Naive thymus-derived CD8-positive, alpha-beta T cell (primary cell): Measurements from ENCODE around the gene CSRP1. TPM values are rescaled to one million over a fixed set of nuclear protein-coding genes. Genes with fewer than 3 reads are reported as not detected.

ENCODE experiments used
- ATAC-seq, 2 donors: fragments of 150-1000 bp; cut with Tn5 transposase in 1 of 2; sonication (Bioruptor Pico), chemical (Tn5 transposase) in 1 of 2; 1 replicate in 1 of 2; 2 replicates in 1 of 2; pipeline ENCODE4 v1.10.0; 2021; ENCODE audit warnings: mild to moderate bottlenecking in 2 of 2, moderate library complexity in 2 of 2
- POLR2A ChIA-PET: fragments of 350-600 bp; sonication (Branson Sonifier 250); formaldehyde crosslinking; loops from one replicate; lab custom pipeline; 2021; ENCODE audit warnings: antibody characterized with exemption; lab: Charles Lee
- DNase-seq, 10 donors: peaks; one replicate each; pipeline versions ENCODE4 v3.0.0 to v3.0.0-alpha.2; 2020 to 2022
- H3K27ac Mint-ChIP-seq, 10 donors: one replicate each; pipeline ENCODE4 v1.8.0; 2020 to 2022; ENCODE audit warnings: mild to moderate bottlenecking in 10 of 10, mixed read lengths in 10 of 10, moderate library complexity in 4 of 10, inconsistent platforms in 1 of 10
- H3K27me3 Mint-ChIP-seq, 5 donors: one replicate each; pipeline ENCODE4 v1.8.0; 2021 to 2022; ENCODE audit warnings: mixed read lengths in 5 of 5
- H3K36me3 Mint-ChIP-seq, 3 donors: one replicate each; pipeline ENCODE4 v1.8.0; 2020 to 2022; ENCODE audit warnings: mixed read lengths in 3 of 3, mild to moderate bottlenecking in 2 of 3, inconsistent platforms in 1 of 3
- H3K4me1 Mint-ChIP-seq, 4 donors: one replicate each; pipeline ENCODE4 v1.8.0; 2021 to 2022; ENCODE audit warnings: mixed read lengths in 4 of 4
- H3K4me3 Mint-ChIP-seq, 10 donors: one replicate each; pipeline ENCODE4 v1.8.0; 2020 to 2022; ENCODE audit warnings: mild to moderate bottlenecking in 10 of 10, mixed read lengths in 10 of 10, moderate library complexity in 6 of 10, inconsistent platforms in 1 of 10
- H3K9me3 Mint-ChIP-seq, 9 donors: one replicate each; pipeline ENCODE4 v1.8.0; 2020 to 2022; ENCODE audit warnings: mixed read lengths in 9 of 9, mild to moderate bottlenecking in 3 of 9, inconsistent platforms in 1 of 9, moderate library complexity in 1 of 9
- polyA plus RNA-seq, 3 donors: library from polyadenylated mRNA; unstranded; fragments of 300-500 nt; fragmentation: Illumina TruSeq; gene quantifications; one replicate each; pipeline ENCODE4 v1.2.3, GENCODE V29; 2021
- total RNA-seq, 8 experiments: library from RNA in 2 of 8; stranded (reverse) in 2 of 8; gene quantifications; one replicate each; pipeline ENCODE4 v1.2.3 and lab custom pipeline; 2021 to 2026

CSRP1 gene
- total and polyA plus RNA-seq, 5 experiments from 2014 or later: 21.8 to 48.2 (median 43.3) TPM

DNA sequence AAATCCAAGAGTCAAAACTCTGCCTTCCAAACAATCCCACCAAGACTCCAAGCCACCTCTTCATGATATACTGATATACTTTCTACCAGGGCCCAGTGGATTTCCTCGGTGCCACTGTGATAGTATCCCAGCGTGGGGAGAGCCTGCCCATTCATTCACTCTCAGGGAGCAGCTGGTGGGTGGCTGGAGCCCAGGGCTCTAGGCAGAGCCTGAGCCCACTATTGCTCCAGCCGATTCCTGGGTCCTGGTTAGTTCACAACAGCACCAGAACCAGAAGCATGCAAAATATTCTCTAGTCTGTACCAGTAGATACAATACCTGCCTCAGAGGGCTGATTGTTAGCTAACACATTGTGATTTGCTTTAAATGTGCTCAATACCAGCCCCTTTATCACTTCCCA, 831 bp downstream of the CSRP1 start:
- peaks cover 22 to 60% (median 51%) of the 10 kb centered on the region in 4 donors for H3K4me1 Mint-ChIP-seq
- peak overlapping the region; percentile 87 to 95 (median 92) for H3K4me3 Mint-ChIP-seq
- peak overlapping the region; percentile 72 to 94 (median 92) for H3K27ac Mint-ChIP-seq
- no peak for DNase-seq
- H3K9me3 Mint-ChIP-seq: no peaks in the 10 kb centered on the region
- no peak for ATAC-seq
- H3K36me3 Mint-ChIP-seq: peaks cover 0 to 2% (median 0%) of the 10 kb centered on the region in 3 donors
- no peaks in the 10 kb centered on the region for H3K27me3 Mint-ChIP-seq
- POLR2A ChIA-PET: interaction anchor here (3.5 kb wide), 1 partner anchor 23 kb away, joined by 24 read pairs; no protein-coding TSS in a partner anchor

DNA sequence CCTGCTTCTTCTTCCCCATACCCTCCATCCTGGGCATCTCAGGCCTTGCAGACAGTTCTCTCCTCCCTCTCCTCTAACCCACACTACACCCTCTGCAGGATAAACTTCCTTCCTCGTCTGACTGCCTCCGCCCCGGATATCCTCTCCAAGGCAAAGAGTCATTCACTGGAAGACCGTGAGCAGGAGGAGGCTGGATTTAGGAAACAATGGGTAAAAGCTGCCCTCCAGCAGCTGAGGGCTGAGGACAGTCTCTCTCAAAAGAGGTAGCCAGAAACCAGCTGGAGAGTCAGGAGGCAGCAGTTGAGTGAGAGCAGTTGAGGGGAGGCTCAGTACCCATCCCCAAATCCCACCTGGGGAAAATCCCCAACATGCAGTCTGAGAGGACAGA, 1.4 kb downstream of the CSRP1 start:
- H3K36me3 Mint-ChIP-seq: peaks cover 0 to 2% (median 0%) of the 10 kb centered on the region in 3 donors
- no peaks in the 10 kb centered on the region for H3K9me3 Mint-ChIP-seq
- DNase-seq (no peak), ATAC-seq (no peak)
- H3K27ac Mint-ChIP-seq: peak overlapping the region in 8 of 10 donors; percentile 72 to 94 (median 91)
- no peaks in the 10 kb centered on the region for H3K27me3 Mint-ChIP-seq
- H3K4me1 Mint-ChIP-seq: peaks cover 22 to 60% (median 54%) of the 10 kb centered on the region in 4 donors
- POLR2A ChIA-PET: interaction anchor here (3.5 kb wide), 1 partner anchor 23 kb away, joined by 24 read pairs; no protein-coding TSS in a partner anchor
- peak overlapping the region; percentile 87 to 95 (median 92) for H3K4me3 Mint-ChIP-seq

DNA sequence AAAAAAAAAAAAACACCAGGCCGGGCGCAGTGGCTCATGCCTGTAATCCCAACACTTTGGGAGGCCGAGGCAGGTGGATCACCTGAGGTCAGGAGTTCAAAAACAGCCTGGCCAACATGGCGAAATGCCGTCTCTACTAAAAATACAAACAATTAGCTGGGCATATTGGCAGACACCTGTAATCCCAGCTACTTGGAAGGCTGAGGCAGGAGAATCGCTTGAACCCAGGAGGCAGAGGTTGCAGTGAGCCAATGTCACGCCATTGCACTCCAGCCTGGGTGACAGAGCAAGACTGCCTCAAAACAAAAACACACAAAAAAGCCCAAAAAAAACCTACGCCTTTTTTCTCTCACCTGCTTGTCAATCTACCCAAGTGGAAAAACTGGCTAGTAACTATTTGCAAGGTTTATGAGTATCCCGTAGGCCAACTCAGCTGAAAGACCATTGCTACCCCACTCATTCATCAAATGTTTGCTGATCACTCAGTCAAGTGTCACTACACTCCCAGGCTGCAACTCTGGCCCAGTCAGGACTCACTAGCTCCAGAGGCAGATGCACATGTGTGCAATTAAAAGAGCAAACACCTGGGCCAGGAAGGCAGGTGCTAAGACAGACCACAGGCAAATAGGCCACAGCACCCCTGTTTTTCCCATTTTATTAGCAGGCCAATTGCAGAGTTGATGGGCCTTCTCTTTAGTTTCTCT, 2.0 kb downstream of the CSRP1 start:
- H3K9me3 Mint-ChIP-seq: no peaks in the 10 kb centered on the region
- POLR2A ChIA-PET: interaction anchor here (3.5 kb wide), 1 partner anchor 22 kb away, joined by 24 read pairs; no protein-coding TSS in a partner anchor
- H3K36me3 Mint-ChIP-seq: peaks cover 0 to 2% (median 0%) of the 10 kb centered on the region in 3 donors
- ATAC-seq (no peak), DNase-seq (no peak)
- no peaks in the 10 kb centered on the region for H3K27me3 Mint-ChIP-seq
- peak overlapping the region; percentile 87 to 95 (median 92) for H3K4me3 Mint-ChIP-seq
- peak overlapping the region in 5 of 10 donors; percentile 4 to 93 (median 90) for H3K27ac Mint-ChIP-seq
- peaks cover 20 to 58% (median 54%) of the 10 kb centered on the region in 4 donors for H3K4me1 Mint-ChIP-seq

DNA sequence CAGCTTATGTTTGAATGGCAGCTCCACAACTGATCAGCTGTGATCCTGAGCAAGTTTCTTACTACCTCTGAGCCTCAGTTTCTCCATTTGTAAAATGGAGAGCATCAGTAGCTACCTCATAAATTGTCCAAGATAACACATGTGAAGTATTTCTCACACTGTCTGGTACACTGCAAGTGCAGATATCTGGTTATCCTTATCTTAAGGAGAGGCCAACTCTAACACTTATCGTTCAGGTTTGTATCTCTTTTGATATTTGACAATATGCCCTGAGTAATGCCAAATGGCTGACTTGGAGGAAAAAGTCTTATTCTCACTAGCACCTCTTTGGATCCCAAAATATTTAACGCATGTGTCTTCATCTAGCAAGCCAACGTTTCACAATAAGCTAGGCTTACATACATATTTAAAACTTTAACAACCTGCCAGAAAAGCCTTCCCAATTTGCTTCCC, 2.7 kb downstream of the CSRP1 start:
- no peak for DNase-seq
- H3K9me3 Mint-ChIP-seq: no peaks in the 10 kb centered on the region
- no peaks in the 10 kb centered on the region for H3K27me3 Mint-ChIP-seq
- H3K27ac Mint-ChIP-seq: no peak overlapping the region
- H3K36me3 Mint-ChIP-seq: no peaks in the 10 kb centered on the region
- POLR2A ChIA-PET: interaction anchor here (1.3 kb wide), 1 partner anchor 9 kb away, joined by 4 read pairs; no protein-coding TSS in a partner anchor
- peaks cover 17 to 54% (median 49%) of the 10 kb centered on the region in 4 donors for H3K4me1 Mint-ChIP-seq
- H3K4me3 Mint-ChIP-seq: no peak overlapping the region
- no peak for ATAC-seq

DNA sequence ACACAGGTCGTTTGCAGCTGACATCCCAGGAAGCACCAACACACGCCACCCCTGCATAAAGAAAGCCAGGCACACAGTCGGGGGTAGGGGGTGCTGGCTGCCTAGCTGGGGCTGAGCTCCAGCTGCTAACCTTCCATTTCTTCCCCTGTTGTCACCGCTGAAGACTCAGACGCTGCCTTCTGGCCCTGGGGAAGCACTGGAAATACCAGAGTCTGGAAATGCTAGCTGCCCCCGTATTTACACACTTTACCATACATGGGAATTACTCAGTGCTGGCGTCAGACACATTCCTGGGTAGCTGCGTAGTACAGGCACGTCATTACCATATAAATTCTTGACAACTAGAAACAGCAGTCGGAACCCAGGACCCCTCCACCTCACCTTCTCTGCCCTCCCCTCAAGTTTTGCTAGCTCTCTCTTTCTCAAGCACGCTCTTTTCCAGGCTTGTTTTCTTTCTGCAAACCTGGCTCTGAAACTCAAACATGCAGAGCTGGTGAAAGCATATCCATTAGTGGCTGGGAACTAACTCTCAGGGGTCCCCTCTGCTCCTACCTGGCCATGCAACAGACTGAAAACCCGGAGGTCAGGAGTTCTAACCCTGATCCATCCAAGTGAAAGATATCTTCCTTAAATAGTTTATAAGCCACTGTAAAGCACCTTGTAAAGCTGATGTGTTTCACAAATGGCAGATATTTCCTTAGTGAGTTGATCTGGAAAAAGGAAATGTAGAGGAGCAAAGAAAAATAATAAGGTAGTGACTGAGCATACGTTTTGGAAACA, 3.3 kb downstream of the CSRP1 start:
- Mint-ChIP-seq H3K27ac (no peak overlapping the region), H3K4me1 (peaks cover 17 to 49% (median 43%) of the 10 kb centered on the region in 4 donors), H3K9me3 (no peaks in the 10 kb centered on the region), H3K4me3 (no peak overlapping the region), H3K27me3 (no peaks in the 10 kb centered on the region), H3K36me3 (no peaks in the 10 kb centered on the region)
- ATAC-seq (no peak), DNase-seq (no peak)
- POLR2A ChIA-PET: interaction anchor here (1.3 kb wide), 1 partner anchor 10 kb away, joined by 4 read pairs; no protein-coding TSS in a partner anchor

DNA sequence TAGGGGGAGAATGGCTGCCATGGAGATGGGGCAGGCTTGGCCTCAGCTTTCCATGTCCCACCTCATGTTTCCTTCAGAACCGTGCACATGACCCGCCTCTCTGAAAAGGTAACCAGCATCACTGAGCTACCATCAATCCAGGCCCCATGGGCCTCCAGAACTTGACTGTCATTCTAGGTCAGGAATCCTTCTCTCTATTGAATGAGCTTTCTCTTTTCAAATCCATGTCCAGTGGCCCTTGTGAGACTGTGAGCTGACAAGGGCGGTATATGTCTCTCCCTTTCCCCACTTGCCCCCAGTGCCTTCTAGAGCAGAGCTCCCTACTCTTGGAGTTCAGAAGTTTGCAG, 4.4 kb downstream of the CSRP1 start:
- Mint-ChIP-seq H3K4me1 (peaks cover 20 to 44% (median 38%) of the 10 kb centered on the region in 4 donors), H3K27ac (no peak overlapping the region), H3K36me3 (peaks cover 0 to 3% (median 0%) of the 10 kb centered on the region in 3 donors), H3K27me3 (no peaks in the 10 kb centered on the region), H3K9me3 (no peaks in the 10 kb centered on the region), H3K4me3 (no peak overlapping the region)
- POLR2A ChIA-PET: interaction anchor here (1.1 kb wide), 1 partner anchor 13 kb away, joined by 4 read pairs; no protein-coding TSS in a partner anchor
- DNase-seq (no peak), ATAC-seq (no peak)

DNA sequence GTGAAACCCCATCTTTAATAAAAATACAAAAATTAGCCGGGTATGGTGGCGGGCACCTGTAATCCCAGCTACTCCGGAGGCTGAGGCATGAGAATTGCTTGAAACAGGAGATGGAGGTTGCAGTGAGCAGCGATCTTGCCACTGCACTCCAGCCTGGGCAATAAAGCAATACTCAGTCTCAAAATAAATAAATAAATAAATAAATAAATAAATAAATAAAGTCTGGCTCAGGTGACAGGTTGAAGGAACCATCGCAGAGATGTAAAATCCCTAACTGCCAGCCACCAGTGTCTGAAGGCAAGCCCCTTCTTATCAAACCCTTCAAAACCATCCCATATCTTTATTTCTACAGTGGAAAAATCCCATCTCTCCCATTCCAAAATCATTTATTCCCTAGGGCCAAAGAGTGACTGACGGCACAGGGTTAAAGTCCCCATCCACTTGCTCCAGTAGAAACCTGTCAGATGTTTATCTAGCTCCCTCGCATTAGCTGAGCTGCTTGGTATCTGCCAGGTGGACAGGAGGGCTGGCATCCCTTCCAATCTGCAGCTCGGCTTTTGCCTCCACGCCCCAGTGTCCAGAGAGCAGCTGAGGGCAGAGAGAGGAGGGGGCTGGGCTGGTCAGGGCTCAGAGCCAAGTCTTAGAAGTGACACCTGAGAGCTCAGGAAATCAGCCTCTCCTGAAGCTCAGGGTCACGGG, 5.0 kb downstream of the CSRP1 start:
- ATAC-seq (no peak), DNase-seq (no peak)
- Mint-ChIP-seq H3K27ac (peak overlapping the region in 1 of 10 donors; percentile 10), H3K36me3 (peaks cover 0 to 3% (median 0%) of the 10 kb centered on the region in 3 donors), H3K27me3 (no peaks in the 10 kb centered on the region), H3K9me3 (no peaks in the 10 kb centered on the region), H3K4me1 (peaks cover 20 to 41% (median 35%) of the 10 kb centered on the region in 4 donors), H3K4me3 (peak overlapping the region in 1 of 10 donors; percentile 18)
- POLR2A ChIA-PET: interaction anchor here (1.1 kb wide), 1 partner anchor 13 kb away, joined by 4 read pairs; no protein-coding TSS in a partner anchor

DNA sequence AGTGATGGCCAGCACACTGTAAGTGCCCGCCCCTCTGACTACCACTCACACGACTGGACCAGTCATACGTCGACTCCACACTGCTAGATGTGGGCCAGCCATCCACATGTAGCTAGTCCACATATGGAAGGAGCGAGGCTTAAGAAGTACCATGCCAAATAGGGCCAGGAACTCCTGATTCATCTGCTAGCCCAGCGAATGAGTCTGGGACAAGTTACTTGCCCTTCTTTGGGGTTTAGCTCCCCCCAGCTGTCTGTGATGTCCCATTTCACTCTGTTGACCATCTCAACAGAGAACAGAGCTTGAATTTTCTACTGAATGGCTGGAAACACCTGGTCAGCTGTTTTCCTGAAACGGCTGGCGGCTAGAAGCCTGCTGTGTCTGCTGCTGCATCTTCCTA, 5.8 kb downstream of the CSRP1 start:
- POLR2A ChIA-PET: interaction anchor here (1.9 kb wide), 1 partner anchor 15 kb away, joined by 4 read pairs; no protein-coding TSS in a partner anchor
- peaks cover 20 to 38% (median 31%) of the 10 kb centered on the region in 4 donors for H3K4me1 Mint-ChIP-seq
- DNase-seq: no peak
- H3K36me3 Mint-ChIP-seq: peaks cover 0 to 6% (median 3%) of the 10 kb centered on the region in 3 donors
- H3K27ac Mint-ChIP-seq: peak overlapping the region in 1 of 10 donors; percentile 13
- H3K9me3 Mint-ChIP-seq: no peaks in the 10 kb centered on the region
- no peaks in the 10 kb centered on the region for H3K27me3 Mint-ChIP-seq
- no peak for ATAC-seq
- no peak overlapping the region for H3K4me3 Mint-ChIP-seq

DNA sequence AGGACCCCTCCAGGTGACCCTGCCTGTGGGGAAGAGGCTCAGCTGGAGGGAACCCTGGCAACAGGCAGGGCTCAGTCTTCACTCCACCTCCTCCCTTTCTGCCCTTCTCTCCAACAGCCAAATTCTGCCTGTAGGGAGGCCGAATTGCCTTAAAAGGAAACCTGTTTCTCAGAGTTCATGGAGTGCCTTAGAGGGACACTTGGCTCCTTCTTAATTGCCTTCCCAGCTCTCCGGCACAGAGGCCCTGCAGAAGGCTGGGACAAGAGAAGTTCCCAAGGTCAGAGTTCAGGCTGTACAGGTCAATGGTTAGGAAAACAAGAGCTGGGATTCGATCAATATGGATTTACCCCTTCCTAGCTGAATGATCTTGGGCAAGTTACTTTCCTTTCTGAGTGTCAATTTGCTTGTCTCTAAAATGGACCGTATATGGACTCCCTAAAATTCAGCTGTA, 6.2 kb downstream of the CSRP1 start:
- POLR2A ChIA-PET: interaction anchor here (1.9 kb wide), 1 partner anchor 14 kb away, joined by 4 read pairs; no protein-coding TSS in a partner anchor
- Mint-ChIP-seq H3K4me1 (peaks cover 20 to 33% (median 26%) of the 10 kb centered on the region in 4 donors), H3K9me3 (no peaks in the 10 kb centered on the region), H3K27me3 (no peaks in the 10 kb centered on the region), H3K4me3 (no peak overlapping the region), H3K36me3 (peaks cover 0 to 10% (median 3%) of the 10 kb centered on the region in 3 donors), H3K27ac (no peak overlapping the region)
- ATAC-seq (no peak), DNase-seq (no peak)

DNA sequence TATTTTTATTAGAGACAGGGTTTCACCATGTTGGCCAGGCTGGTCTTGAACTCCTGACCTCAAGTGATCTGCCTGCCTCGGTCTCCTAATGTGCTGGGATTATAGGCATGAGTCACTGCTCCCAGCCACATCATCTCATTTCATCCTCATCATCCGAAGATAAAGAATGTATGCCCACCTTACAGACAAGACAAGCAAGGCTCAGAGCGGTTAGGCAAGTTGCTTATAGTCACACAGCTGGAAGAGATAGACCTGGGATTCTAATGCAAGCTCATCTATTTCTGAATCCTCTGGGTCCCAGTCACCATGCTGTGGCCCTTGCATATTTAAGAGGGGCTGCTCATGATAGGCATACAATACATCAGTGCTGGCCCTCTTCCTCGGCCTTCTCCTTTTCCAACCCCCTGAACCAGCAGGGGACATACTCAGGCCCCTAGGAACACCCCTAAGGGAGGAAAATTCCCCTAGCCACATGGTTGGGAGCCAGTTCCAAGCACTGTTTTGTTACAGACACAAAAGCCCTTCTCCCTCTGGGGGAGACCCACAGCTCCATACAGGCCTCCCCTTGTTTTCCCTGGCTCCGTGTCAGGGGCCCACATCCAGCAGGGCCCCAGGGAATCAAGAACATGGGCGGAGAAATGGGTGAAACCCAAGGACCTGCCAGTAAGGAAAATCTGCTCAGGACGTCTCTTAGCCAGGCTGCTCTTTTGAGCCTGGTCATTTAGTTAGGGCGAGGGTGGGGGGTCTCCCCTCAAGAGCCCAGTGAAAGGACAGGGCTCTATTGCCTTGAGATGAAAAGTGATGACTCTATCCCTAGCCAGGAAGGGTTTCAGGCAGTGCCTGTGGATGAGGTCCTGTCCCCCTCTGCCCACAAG, 6.9 kb downstream of the CSRP1 start:
- POLR2A ChIA-PET: interaction anchor here (1.9 kb wide), 1 partner anchor 14 kb away, joined by 4 read pairs; no protein-coding TSS in a partner anchor
- H3K4me1 Mint-ChIP-seq: peaks cover 13 to 27% (median 20%) of the 10 kb centered on the region in 4 donors

DNA sequence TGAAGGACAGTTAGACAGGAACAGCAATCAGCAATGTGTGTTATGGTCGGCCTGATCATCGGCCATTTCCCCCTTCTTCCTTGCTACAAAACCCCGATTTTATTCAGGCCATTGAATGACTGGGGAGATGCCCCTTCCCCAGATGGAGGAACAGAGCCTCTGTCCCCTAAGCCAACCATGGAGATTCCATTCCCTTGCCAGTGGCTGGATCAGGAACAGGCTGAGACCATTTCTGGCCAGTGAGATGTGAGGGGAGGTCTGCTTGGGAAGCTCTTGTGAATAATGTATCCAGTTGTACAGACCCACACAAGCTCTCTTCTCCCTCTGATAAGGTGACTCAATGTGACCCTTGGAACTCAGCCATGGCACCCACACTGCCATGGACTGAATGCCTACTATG, 7.7 kb downstream of the CSRP1 start:
- Mint-ChIP-seq H3K27ac (peak overlapping the region in 1 of 10 donors; percentile 11), H3K9me3 (no peaks in the 10 kb centered on the region), H3K27me3 (no peaks in the 10 kb centered on the region), H3K36me3 (peaks cover 0 to 25% (median 15%) of the 10 kb centered on the region in 3 donors), H3K4me1 (peaks cover 8 to 26% (median 17%) of the 10 kb centered on the region in 4 donors), H3K4me3 (no peak overlapping the region)
- ATAC-seq (no peak), DNase-seq (no peak)
- POLR2A ChIA-PET: interaction anchor here (1.9 kb wide), 1 partner anchor 13 kb away, joined by 4 read pairs; no protein-coding TSS in a partner anchor

More for the DNA sequence above, 6.9 kb downstream of the CSRP1 start:
- H3K36me3 Mint-ChIP-seq: peaks cover 0 to 17% (median 8%) of the 10 kb centered on the region in 3 donors
- ATAC-seq: no peak
- H3K27me3 Mint-ChIP-seq: no peaks in the 10 kb centered on the region
- no peaks in the 10 kb centered on the region for H3K9me3 Mint-ChIP-seq
- DNase-seq: no peak
- peak overlapping the region in 1 of 10 donors; percentile 11 for H3K27ac Mint-ChIP-seq
- H3K4me3 Mint-ChIP-seq: no peak overlapping the region
